Type B pancreatic cell (in vitro differentiated cells): Measurements from ENCODE around the gene MKKS. TPM values are rescaled to one million over a fixed set of nuclear protein-coding genes. Genes with fewer than 3 reads are reported as not detected.

Experiments used
- DNase-seq: peaks from one replicate; pipeline ENCODE4 v3.0.0; 2021; ENCODE audit warnings: mixed read lengths; ENCODE audit not compliant: unreplicated experiment; ENCODE audit errors: extremely low spot score
- H3K27ac Mint-ChIP-seq: 2 replicates; pipeline ENCODE4 v1.8.0; 2021; ENCODE audit warnings: mild to moderate bottlenecking, mixed read lengths
- H3K27me3 Mint-ChIP-seq: 2 replicates; pipeline ENCODE4 v1.8.0; 2021; ENCODE audit warnings: mixed read lengths
- H3K36me3 Mint-ChIP-seq: 2 replicates; pipeline ENCODE4 v1.8.0; 2021; ENCODE audit warnings: mixed read lengths
- H3K4me1 Mint-ChIP-seq: one replicate; pipeline ENCODE4 v1.8.0; 2021; ENCODE audit warnings: mixed read lengths; ENCODE audit not compliant: unreplicated experiment
- H3K4me3 Mint-ChIP-seq: 2 replicates; pipeline ENCODE4 v1.8.0; 2021; ENCODE audit warnings: mild to moderate bottlenecking, mixed read lengths
- H3K9me3 Mint-ChIP-seq: 2 replicates; pipeline ENCODE4 v1.8.0; 2021; ENCODE audit warnings: mixed read lengths
- total RNA-seq: library from RNA; stranded (reverse); gene quantifications from 2 replicates; pipeline ENCODE4 v1.2.1, GENCODE V29; 2021; ENCODE audit warnings: low replicate concordance
- TF ChIP-seq, protein P1 (sequence below): fragments of 200-600 bp; sonication (generic); conservative IDR thresholded peaks from 2 replicates; pipeline ENCODE4 v1.5.0; 2021; ENCODE audit warnings: antibody characterized with exemption, mild to moderate bottlenecking

The MKKS gene
- total RNA-seq, 1 donor from 2014 or later, result 19.9 TPM

DNA sequence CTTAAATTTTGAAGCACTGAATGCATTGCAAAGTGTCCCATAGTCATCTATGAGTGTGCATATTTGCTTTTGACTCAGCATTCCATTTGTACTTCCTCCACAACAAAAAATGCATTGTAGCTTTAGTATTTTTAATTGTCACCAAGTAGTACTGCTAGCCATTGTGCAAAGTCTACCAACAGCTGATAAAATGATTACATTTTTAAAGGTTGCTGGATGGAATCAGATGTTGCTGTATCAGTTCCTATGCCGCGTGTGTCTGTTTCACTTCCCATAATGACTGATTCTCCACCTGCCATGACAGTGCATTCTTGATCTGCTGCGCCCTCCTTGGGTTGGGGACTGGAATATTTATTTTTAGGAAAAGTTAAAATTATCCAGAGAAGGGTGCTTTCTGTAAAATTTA is 42.3 kb upstream of the MKKS start:
- Mint-ChIP-seq H3K4me3 (no peak overlapping the region), H3K36me3 (peaks cover 5% of the 10 kb centered on the region), H3K4me1 (peaks cover 17% of the 10 kb centered on the region), H3K27me3 (no peaks in the 10 kb centered on the region), H3K27ac (no peak overlapping the region), H3K9me3 (no peaks in the 10 kb centered on the region)
- TF ChIP-seq, protein P1, sequence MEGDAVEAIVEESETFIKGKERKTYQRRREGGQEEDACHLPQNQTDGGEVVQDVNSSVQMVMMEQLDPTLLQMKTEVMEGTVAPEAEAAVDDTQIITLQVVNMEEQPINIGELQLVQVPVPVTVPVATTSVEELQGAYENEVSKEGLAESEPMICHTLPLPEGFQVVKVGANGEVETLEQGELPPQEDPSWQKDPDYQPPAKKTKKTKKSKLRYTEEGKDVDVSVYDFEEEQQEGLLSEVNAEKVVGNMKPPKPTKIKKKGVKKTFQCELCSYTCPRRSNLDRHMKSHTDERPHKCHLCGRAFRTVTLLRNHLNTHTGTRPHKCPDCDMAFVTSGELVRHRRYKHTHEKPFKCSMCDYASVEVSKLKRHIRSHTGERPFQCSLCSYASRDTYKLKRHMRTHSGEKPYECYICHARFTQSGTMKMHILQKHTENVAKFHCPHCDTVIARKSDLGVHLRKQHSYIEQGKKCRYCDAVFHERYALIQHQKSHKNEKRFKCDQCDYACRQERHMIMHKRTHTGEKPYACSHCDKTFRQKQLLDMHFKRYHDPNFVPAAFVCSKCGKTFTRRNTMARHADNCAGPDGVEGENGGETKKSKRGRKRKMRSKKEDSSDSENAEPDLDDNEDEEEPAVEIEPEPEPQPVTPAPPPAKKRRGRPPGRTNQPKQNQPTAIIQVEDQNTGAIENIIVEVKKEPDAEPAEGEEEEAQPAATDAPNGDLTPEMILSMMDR, result no peak
- no peak for DNase-seq

- DNase-seq, result no peak
Observed at GRCh38 chr20:10475225-10475624, 41.2 kb upstream of the MKKS start.

GRCh38 chr20:10474606-10475184 is 40.7 kb upstream of the MKKS start:
- TF ChIP-seq, protein P1, result no peak
- Mint-ChIP-seq H3K27ac (no peak overlapping the region), H3K9me3 (no peaks in the 10 kb centered on the region), H3K27me3 (no peaks in the 10 kb centered on the region), H3K4me3 (no peak overlapping the region), H3K36me3 (peaks cover 10% of the 10 kb centered on the region), H3K4me1 (peaks cover 26% of the 10 kb centered on the region)
- DNase-seq, result no peak

More at GRCh38 chr20:10475225-10475624, 41.2 kb upstream of the MKKS start:
- no peak overlapping the region for H3K4me3 Mint-ChIP-seq
- no peaks in the 10 kb centered on the region for H3K27me3 Mint-ChIP-seq
- peaks cover 5% of the 10 kb centered on the region for H3K36me3 Mint-ChIP-seq
- no peak overlapping the region for H3K27ac Mint-ChIP-seq
- no peaks in the 10 kb centered on the region for H3K9me3 Mint-ChIP-seq
- TF ChIP-seq, protein P1, result no peak
- H3K4me1 Mint-ChIP-seq, result peaks cover 21% of the 10 kb centered on the region

DNA sequence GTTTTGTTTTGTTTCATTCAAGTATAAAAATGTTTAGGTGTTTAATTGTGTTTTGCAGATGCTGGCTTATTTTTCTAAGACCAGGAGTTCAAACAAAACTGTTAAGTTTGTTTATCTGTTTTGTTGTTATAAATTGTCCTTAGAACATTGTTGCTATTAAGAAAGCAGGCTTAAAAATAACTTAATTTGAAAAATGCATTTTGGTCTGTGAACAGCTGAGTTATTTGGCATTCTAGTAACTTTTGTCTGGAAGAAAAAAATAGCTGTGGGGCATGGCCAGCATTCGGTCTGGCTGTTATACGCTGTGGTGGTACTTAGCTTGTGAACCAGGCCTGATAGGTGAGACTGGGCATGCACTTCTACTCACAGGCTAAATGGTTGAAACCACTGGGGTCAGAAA is 38.8 kb upstream of the MKKS start:
- no peak overlapping the region for H3K27ac Mint-ChIP-seq
- peaks cover 36% of the 10 kb centered on the region for H3K4me1 Mint-ChIP-seq
- TF ChIP-seq, protein P1, result no peak
- no peak for DNase-seq
- H3K9me3 Mint-ChIP-seq, result no peaks in the 10 kb centered on the region
- H3K36me3 Mint-ChIP-seq, result peaks cover 12% of the 10 kb centered on the region
- no peak overlapping the region for H3K4me3 Mint-ChIP-seq
- H3K27me3 Mint-ChIP-seq, result no peaks in the 10 kb centered on the region

GRCh38 chr20:10470276-10470675 is 36.3 kb upstream of the MKKS start:
- Mint-ChIP-seq H3K4me3 (no peak overlapping the region), H3K36me3 (peaks cover 12% of the 10 kb centered on the region), H3K4me1 (peaks cover 46% of the 10 kb centered on the region)

More at GRCh38 chr20:10470276-10470675, 36.3 kb upstream of the MKKS start:
- H3K27me3 Mint-ChIP-seq, result no peaks in the 10 kb centered on the region
- H3K27ac Mint-ChIP-seq, result no peak overlapping the region
- H3K9me3 Mint-ChIP-seq, result no peaks in the 10 kb centered on the region
- DNase-seq, result no peak
- TF ChIP-seq, protein P1, result no peak
